GM21447 (cell line): Measurements from ENCODE around the gene TNFSF15.
"Not testable (repeated sequence)": the region's sequence is repeated elsewhere in the genome, so short reads cannot be mapped to it uniquely, and the experiment has no call there.

Experiments used
- ATAC-seq: cut with Tn5 transposase; IDR thresholded peaks from one replicate; pipeline ENCODE4 v1.9.1; 2021; ENCODE audit not compliant: unreplicated experiment

Gene TNFSF15

DNA sequence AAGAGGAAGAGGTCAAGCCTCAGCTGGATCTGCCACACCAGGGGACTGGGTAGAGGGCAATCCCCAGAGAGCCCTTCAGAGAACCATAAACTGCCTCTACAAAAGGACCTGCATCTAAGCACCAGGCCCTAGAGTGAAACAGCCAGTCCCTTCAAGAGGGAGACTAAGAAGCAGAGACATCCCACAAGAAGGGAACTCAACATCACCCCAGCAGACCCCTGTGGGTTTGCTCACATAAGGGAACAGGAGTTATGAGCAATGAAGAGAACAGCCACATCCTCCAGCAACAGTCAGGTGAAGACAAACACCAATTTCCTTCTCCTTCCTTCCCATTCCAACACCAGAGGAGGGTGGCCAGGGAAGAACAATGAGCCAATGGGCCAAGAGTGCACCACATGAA is 48.9 kb downstream of the TNFSF15 start:
- no peak for ATAC-seq

DNA sequence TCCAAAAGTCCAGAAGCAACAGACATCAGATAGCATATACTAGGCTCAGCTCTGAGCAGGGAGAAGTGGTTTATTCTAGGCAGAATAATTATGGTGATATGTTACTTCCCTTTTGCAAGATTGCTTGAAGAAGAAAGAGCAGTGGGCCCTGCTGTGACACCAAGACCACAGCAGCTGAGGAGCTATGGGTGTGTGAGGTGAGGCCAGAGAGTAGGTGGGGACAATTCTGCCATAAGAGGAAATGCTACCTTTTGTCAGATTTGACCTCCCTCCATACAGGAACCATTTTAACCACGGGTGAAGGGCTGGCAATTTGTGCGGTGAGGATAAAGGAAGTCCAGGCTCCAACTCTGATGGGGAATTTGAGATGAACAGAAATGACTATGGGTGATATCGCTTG is 51.3 kb downstream of the TNFSF15 start:
- no peak for ATAC-seq

DNA sequence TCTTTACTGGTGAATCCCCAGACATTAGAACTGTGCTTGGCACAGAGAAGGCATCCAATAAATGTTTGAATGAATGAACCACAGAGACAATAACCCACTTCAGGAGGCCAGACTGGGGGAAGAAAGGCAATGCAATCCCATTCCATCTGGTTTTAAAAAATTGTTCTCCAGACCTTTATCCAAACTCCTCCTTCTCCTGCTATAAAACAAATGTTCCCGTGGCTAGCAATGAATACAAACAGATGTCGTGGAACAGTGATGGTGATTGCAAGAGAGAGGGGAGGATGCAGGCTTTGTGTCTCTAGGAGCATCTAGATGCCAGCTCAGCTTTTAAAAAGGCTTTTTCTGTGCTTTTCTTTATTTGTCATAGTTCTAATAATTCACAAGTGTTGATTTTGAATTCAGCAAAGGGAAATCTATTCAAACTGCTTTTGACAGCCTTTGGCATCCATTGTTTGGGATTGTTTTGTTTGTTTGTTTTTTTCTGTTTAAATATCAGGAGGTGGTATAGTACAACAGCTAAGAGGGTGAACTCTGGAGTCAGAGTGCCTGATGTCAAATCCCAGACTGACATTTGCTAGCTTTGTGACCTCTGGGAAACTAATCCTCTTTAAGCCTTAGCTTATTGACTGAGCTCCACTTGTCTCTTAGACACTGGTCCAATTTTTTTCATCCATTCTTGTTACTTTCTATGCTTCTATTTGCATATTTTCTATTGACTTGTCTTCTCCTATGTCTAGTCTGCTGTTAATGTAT is 59.1 kb downstream of the TNFSF15 start:
- no peak for ATAC-seq

DNA sequence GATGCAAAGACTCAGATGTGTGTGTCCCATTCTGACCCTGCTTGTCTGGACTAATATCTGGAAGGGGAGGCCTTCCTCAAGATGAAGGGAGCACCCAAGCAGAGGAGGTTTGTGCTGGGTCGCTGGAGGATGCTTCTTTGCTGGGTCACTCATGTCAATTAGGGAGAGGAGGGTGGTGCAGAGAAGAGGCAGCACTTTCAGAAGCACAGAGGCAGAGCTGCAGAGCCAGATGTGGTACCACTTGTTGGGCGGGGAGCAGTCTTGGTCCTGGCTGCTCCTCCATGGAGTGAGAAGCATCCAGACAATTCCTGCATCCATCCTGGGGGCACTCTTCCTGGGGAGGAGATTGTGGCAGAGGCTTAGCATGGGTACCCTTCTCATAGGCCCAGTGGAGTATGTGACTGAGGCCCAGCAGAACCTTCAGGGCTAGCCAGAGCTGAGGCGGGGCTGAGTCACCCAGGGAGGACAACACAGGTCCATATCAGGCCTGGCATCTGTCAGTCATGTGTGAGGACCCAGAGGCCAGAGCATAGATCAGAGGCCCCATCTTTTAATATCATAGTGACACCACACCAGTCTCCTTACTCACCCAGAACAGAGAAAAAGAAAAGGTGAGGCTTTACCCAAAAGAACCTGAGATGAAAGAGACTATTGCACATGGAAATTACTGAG is 59.8 kb downstream of the TNFSF15 start:
- no peak for ATAC-seq

DNA sequence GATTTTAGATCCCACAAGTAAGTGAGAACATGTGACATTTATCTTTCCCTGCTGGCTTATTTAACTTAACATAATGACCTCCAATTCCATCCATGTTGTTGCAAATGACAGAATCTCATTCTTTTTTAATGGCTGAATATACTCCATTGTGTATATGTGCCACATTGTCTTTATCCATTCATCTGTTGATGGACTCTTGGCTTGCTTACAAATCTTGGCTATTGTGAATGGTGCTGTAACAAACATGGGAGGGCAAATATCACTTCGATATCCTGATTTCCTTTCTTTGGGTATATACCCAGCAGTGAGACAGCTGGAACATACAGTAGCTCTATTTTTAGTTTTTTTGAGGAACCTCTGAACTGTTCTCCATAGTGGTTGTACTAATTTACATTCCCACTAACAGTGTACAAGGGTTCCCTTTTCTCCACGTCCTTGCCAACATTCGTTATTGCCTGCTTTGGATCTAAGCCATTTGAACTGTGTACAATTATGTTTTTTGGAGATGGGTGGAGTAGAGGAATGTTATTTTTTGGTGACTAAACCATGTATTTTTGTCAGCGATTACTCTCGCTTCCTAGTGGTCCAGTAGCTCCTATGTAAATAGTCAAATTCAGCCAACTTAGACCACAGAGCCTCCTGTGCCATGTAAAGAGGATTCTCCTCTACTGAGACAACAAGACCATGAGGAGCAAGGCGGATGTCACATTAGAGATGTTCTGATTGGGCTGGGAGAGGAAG is 60.6 kb downstream of the TNFSF15 start:
- no peak for ATAC-seq

DNA sequence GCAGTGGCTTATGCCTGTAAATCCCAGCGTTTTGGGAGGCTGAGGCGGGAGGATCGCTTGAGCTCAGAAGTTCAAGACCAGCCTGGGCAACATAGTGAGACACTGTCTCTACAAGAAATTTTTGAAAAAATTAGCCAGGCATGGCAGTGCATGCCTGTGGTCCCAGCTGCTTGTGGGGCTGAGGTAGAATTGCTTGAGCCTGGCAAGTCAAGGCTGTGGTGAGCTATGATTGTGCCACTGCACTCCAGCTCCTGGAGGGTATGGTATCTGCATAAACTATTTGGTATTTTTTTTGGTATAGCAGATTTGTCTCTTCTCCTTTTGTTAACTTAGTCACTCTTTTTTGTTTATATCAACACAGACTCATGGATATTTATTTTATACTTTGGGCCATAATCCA is 62.4 kb downstream of the TNFSF15 start:
- ATAC-seq: no peak

DNA sequence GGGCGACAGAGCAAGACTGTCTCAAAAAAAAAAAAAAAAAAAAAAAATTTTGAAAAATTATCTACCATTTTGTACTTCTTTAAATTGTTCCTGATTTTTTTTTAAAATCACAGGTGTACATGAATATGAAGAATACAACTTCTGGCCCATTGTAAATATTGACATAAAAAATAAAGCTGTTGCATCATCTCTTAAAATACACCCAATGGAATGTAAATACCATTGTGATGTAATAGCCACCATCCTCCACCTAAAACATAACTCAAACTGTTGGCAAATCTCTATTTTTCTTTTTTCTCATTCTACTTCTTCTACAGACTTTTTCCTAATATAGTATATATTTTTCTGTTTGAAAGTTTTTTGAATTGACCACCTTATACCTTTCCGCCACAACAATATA is 62.9 kb downstream of the TNFSF15 start:
- ATAC-seq: no peak

DNA sequence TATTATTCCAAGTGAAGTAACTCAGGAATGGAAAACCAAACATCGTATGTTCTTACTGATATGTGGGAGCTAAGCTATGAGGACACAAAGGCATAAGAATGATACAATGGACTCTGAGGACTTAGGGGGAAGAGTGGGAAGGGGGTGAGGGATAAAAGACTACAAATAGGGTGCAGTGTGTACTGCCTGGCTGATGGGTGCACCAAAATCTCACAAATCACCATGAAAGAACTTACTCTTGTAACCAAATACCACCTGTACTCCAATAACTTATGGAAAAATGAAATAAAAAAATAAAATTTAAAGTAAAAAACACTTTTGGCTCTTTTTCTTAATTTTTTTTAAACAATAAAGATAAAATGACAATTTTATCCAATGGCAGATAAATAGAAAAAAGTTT is 64.3 kb downstream of the TNFSF15 start:
- not testable (repeated sequence) for ATAC-seq

DNA sequence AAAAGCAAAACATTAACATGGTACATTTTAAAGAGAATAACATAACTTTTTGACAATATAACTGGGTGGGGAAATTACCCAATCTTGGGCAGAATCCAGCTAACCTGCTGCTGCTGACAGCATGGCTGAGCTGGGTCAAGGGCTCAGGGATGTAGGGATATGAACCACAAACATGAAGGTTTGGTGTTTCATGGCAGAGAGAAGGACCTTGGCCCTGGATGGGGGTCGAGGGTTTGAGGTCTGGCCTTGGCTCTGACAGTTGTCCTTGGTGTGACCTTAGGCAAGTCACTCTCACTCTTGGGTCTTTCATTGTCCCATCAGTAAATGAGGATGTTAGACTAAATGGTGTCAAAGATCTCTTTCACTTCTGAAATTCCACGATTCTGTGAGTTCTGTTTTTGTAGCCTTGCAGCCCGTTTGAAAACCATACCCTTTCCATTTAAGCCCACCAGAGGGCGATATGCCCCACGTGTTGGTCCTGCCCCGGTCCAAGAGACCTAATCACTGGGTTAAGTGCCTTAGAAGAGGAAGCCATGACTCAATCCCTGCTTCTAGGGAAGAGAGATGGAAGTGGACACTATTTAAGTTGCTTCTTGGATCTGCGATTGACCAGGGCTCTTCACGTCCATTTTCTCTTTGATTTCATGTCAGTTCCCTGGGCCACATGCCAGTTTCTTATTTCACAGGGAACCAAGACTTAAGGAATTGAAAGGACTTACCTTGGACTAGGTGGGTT is 67.1 kb downstream of the TNFSF15 start:
- ATAC-seq: peak; percentile 65

DNA sequence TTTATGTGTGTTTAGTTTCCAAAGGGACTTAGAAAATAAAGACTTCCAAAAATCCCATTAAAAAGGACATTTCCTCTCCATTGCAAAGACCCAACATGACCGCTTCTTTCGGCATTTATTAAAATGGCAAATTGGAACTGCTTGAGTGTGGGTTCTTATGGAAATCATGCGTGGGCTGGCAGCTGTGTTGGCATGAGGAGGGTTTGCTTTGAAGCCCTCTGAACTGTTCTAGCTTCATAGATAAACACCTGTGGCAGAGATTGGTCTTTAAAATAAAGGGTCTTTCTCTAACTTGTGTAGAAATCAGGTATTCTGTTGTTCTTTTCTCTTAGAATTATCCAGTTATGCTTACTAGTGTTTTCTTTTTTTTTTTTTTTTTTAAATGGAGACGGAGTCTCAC is 68.0 kb downstream of the TNFSF15 start:
- ATAC-seq: no peak

DNA sequence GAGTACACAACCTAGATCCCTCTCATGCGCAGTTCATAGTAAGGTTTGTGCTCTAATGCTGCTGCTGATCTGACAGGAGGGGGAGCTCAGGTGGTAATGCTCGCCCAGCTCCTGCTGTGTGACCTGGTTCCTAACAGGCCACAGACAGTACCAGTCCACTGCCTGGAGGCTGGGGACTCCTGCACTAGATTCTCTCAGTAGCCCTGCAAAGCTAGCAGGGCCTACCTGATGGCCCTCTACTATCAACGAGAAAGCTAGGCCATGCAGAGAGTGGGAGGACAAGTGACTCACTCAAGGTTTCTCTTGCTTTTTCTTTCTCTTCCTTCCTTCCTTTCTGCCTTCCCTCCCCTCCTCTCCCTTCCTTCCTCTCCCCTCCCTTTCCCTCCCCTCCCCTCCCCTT is 68.7 kb downstream of the TNFSF15 start:
- no peak for ATAC-seq

DNA sequence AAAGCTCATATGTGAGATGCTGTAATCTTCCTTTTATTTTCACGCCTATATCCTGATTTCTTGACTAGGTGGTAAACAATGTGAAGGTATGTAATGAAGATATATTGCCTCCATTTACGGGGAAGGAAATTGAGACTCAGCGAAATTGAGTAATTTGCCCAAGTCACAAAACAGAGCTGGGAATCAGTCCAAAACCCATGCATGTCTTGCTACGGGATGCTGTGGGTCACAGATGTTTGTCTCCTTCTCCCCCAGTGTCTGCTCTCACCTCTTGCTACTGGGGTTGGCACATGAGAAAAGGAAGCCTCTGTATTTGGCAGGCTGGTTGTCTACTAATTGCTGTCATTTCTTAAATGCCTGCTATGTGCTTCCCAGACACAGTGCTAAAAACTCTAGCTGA is 70.1 kb downstream of the TNFSF15 start:
- no peak for ATAC-seq

DNA sequence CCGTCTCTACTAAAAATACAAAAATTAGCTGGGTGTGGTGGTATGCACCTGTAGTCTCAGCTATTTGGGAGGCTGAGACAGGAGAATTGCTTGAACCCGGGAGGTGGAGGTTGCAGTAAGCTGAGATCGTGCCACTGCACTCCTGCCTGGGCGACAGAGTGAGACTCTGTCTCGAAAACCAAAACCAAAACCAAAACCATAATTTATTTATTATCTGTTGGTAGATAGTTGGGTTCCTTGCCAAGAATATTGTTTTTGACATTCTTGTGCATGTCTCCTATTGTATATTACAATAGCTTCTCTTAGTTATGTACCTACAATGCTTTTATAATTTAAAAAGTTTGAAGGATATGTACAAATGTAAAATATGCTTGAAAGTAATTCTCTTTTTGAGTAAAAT is 70.7 kb downstream of the TNFSF15 start:
- not testable (repeated sequence) for ATAC-seq
